HepG2 (cell line): ENCODE measurements around the gene NDRG2. TPM values are rescaled to one million over a fixed set of nuclear protein-coding genes. Genes with fewer than 3 reads are reported as not detected.
A peak's percentile ranks its signal among the peaks of the same experiment; 100 is the strongest.

ENCODE experiments used
- ATAC-seq: fragments of 200-7000 bp; cut with Tn5 transposase; 3 replicates; pipeline ENCODE4 v1.9.1; 2020; ENCODE audit warnings: mild to moderate bottlenecking, moderate library complexity
- BruUV-seq: library from RNA; stranded (reverse); fragments of 400-500 nt; replicated peaks from 2 replicates; lab custom pipeline; 2021; lab: Mats Ljungman, UMichigan
- CTCF ChIA-PET: fragments of 300-600 bp; formaldehyde crosslinking; extraction: SDS; loops from one replicate; lab custom pipeline; 2021; ENCODE audit warnings: low total read pairs, inconsistent platforms, low intra/inter-chr PET ratio; lab: Yijun Ruan, JAX
- POLR2A ChIA-PET: fragments of 350-600 bp; sonication (Branson Sonifier 250); formaldehyde crosslinking; loops from one replicate; lab custom pipeline; 2020; ENCODE audit warnings: antibody characterized with exemption, inconsistent platforms; lab: Yijun Ruan, JAX
- DNase-seq: peaks from one replicate; pipeline ENCODE4 v3.0.0-alpha.2; 2015; ENCODE audit warnings: low spot score
- FAIRE-seq: peaks from 3 replicates; lab custom pipeline; 2011; peaks lifted over from hg19 to GRCh38; lab: Jason Lieb, UNC
- H2AFZ ChIP-seq: one replicate; pipeline ENCODE4 v1.6.1; 2011; ENCODE audit warnings: low read length, inconsistent platforms
- H3K27ac ChIP-seq: fragments of 300-600 bp; 3 replicates; pipeline ENCODE4 v1.8.0; 2011; ENCODE audit warnings: mixed run types, mild to moderate bottlenecking, mixed read lengths, low read length, inconsistent platforms; ENCODE audit not compliant: insufficient read depth; ENCODE audit errors: extremely low read length
- H3K27me3 ChIP-seq, 2 experiments: fragments of 200-600 bp in 1 of 2; 2 replicates in 1 of 2; 3 replicates in 1 of 2; pipeline versions ENCODE4 v1.6.0 to v1.8.0; 2011; ENCODE audit warnings: low read length in 2 of 2, mild to moderate bottlenecking in 2 of 2, moderate library complexity in 2 of 2, inconsistent platforms in 1 of 2; ENCODE audit not compliant: insufficient read depth in 2 of 2, control insufficient read depth in 1 of 2
- H3K36me3 ChIP-seq, 2 experiments: fragments of 200-600 bp in 1 of 2; replicated peaks in 1 of 2; 2 replicates in 1 of 2; 3 replicates in 1 of 2; pipeline versions ENCODE4 v1.5.1 to v1.8.0; 2011; ENCODE audit warnings: low read length in 2 of 2, inconsistent platforms in 1 of 2; ENCODE audit not compliant: insufficient read depth in 2 of 2, control insufficient read depth in 1 of 2
- H3K4me1 ChIP-seq: 2 replicates; pipeline ENCODE4 v1.5.1; 2012; ENCODE audit warnings: low read length, inconsistent platforms; ENCODE audit not compliant: insufficient read depth
- H3K4me2 ChIP-seq: 2 replicates; pipeline ENCODE4 v1.6.0; 2011; ENCODE audit warnings: low read depth, low read length, inconsistent platforms
- H3K4me3 ChIP-seq, 3 experiments: fragments of 200-600 bp in 1 of 3; sonication (generic), shearing (Covaris generic) in 1 of 3; replicated peaks in 1 of 3; 2 replicates each; pipeline ENCODE4 v1.5.1; 2011 to 2016; ENCODE audit warnings: low read length in 3 of 3, inconsistent platforms in 2 of 3, low read depth in 2 of 3, mild to moderate bottlenecking in 2 of 3, control low read depth in 1 of 3, mixed read lengths in 1 of 3; ENCODE audit not compliant: insufficient read depth in 1 of 3
- H3K79me2 ChIP-seq: one replicate; pipeline ENCODE4 v1.6.1; 2011; ENCODE audit warnings: low read length, inconsistent platforms; ENCODE audit not compliant: insufficient read depth
- H3K9ac ChIP-seq: 2 replicates; pipeline ENCODE4 v1.6.0; 2011; ENCODE audit warnings: mild to moderate bottlenecking, low read depth, low read length, inconsistent platforms; ENCODE audit not compliant: insufficient read depth
- H3K9me3 ChIP-seq: 2 replicates; pipeline ENCODE4 v1.5.1; 2012; ENCODE audit warnings: mild to moderate bottlenecking, low read length
- H4K20me1 ChIP-seq: 2 replicates; pipeline ENCODE4 v1.6.0; 2011; ENCODE audit warnings: inconsistent platforms, mild to moderate bottlenecking, low read length, moderate library complexity; ENCODE audit not compliant: insufficient read depth
- ARNT2 ChIP-seq: sonication (generic); formaldehyde crosslinking; IDR thresholded peaks from 2 replicates; pipeline ENCODE4 v1.8.0; 2022; ENCODE audit warnings: mild to moderate bottlenecking, low read depth, missing genetic modification reagents, moderate library complexity
- CREB1 ChIP-seq, 2 experiments: fragments of 450-650 bp in 1 of 2; IDR thresholded peaks; 2 replicates each; pipeline ENCODE4 v1.6.1; 2016 to 2017; ENCODE audit warnings: control low read depth in 1 of 2, mild to moderate bottlenecking in 1 of 2, missing compliant biosample characterization in 1 of 2, missing genetic modification characterization in 1 of 2
- JDP2 ChIP-seq: sonication (generic); formaldehyde crosslinking; IDR thresholded peaks from 2 replicates; pipeline ENCODE4 v1.8.1; 2022; ENCODE audit warnings: missing genetic modification reagents, borderline replicate concordance
- ZNF143 ChIP-seq: sonication (generic); formaldehyde crosslinking; IDR thresholded peaks from 2 replicates; pipeline ENCODE4 v1.4.0; 2020; ENCODE audit warnings: missing genetic modification reagents
- ZNF761 ChIP-seq: sonication (generic); formaldehyde crosslinking; conservative IDR thresholded peaks from 2 replicates; pipeline ENCODE4 v1.4.0; 2020; ENCODE audit warnings: mild to moderate bottlenecking, missing genetic modification reagents
- WGBS: methylation state at CpG from one replicate; pipeline ENCODE4 v1.1.6; 2017; ENCODE audit warnings: low lambda C conversion rate; 5-methylcytosine and 5-hydroxymethylcytosine counted together
- in situ Hi-C: cut with HindIII; loops from 2 replicates; pipeline ENCODE4 v1.10.0; 2017; ENCODE audit warnings: low pct_unique_long_range_greater_than_20kb; ENCODE audit not compliant: extremely low pct_ligation_motif_present
- intact Hi-C: fragments of 100-400 bp; cut with micrococcal nuclease; formaldehyde crosslinking; loops from one replicate; pipeline ENCODE4 v1.10.0; 2022; ENCODE audit not compliant: unreplicated experiment
- polyA plus RNA-seq, 8 experiments: library from polyadenylated mRNA; depleted of rRNA in 3 of 8; stranded (reverse) in 7 of 8; unstranded in 1 of 8; fragments of >200 nt; fragmentation: Illumina TruSeq in 4 of 8; extraction: Trizol in 4 of 8; gene quantifications; 2 replicates each; pipeline versions ENCODE4 v1.2.1 to v1.2.3, GENCODE V29; 2011 to 2016; ENCODE audit warnings: low read depth in 4 of 8, missing spikeins in 1 of 8, mixed read lengths in 1 of 8; ENCODE audit not compliant: insufficient read depth in 1 of 8
- total RNA-seq, 5 experiments: library from RNA; depleted of rRNA; stranded (reverse); fragments of >200 nt; fragmentation: Illumina TruSeq; extraction: Trizol; gene quantifications; 2 replicates each; pipeline ENCODE4 v1.2.3, GENCODE V29; 2016; ENCODE audit warnings: low read depth in 1 of 5
- TF ChIP-seq, protein P1 (sequence below): IDR thresholded peaks from 2 replicates; pipeline ENCODE4 v1.6.1; 2016; ENCODE audit warnings: low read depth, borderline replicate concordance
- TF ChIP-seq, protein P2 (sequence below): sonication (generic); formaldehyde crosslinking; conservative IDR thresholded peaks from 2 replicates; pipeline ENCODE4 v1.4.0; 2020; ENCODE audit warnings: missing genetic modification reagents

NDRG2 gene
- total and polyA plus RNA-seq, 2 of the 13 experiments (the other 11 are each of a cell fraction or from before 2014, with no cell fraction given), result 27.2 to 189 TPM

DNA sequence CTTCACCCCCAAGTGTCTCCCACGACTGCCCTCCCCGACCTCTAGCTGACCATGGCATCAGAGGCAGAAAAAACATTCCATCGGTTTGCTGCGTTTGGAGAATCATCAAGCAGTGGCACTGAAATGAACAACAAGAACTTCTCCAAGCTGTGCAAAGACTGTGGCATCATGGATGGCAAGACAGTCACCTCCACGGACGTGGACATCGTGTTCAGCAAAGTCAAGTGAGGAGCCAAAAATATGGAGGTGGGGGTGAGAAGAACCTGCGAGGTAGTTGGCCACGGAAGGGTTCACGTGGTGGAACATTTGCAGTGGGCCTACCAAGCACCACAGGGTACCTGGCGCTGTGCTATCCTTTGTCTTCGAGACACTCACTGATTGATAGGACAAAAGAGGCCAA is 5.7 kb upstream of the NDRG2 start (continued):
- TF ChIP-seq ZNF143 (CRISPR knock-in tag) (no peak), ARNT2 (CRISPR knock-in tag) (no peak), JDP2 (no peak), ZNF761 (CRISPR knock-in tag) (no peak)
- TF ChIP-seq, protein P1, sequence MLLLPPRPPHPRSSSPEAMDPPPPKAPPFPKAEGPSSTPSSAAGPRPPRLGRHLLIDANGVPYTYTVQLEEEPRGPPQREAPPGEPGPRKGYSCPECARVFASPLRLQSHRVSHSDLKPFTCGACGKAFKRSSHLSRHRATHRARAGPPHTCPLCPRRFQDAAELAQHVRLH (CRISPR knock-in tag), result no peak
- TF ChIP-seq, all 625 proteins: peak for 0

DNA sequence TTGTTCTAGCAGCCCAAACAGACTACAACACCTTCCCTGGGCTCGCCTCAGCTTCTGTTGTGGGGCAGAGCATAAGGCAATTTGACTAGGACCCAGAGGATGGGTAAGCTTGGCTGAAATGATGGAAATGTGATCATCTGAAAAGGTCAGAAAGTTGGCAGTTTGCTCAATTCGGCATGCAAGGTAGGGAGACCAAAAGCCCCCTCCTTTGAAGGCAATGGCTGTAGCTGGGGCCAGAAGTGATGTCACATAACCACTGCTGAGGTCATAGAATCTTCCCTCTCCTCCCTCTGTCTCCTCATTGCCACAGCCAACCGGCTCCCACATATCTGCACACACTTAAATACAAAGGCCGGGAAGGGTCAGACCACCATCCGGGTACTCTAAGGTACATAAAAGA is 5.1 kb upstream of the NDRG2 start, which contains the start of gene TPPP2:
TSS of gene TPPP2 (plus strand) at position 301 of the 400 bp plus-strand sequence. CDS start 365 bp downstream, outside the sequence.
- no TSS peak for BruUV-seq
- H3K4me1 ChIP-seq, result peaks cover 28% of the 10 kb centered on the region
- ChIA-PET CTCF (no interaction called here), POLR2A (interaction anchor here (0.9 kb wide), 1 partner anchor 9 kb away, joined by 3 read pairs; no protein-coding TSS in a partner anchor)
- no peak within 1 kb of the TSS for H3K9ac ChIP-seq
- intact Hi-C loops (no loop called here), in situ Hi-C loops (no loop called here)
- H3K27me3 ChIP-seq, result no peaks in the 10 kb centered on the region; a peak in 1 of 5 replicates
- 89% methylated on average over 5 of the region's 5 CpGs for WGBS
- H3K36me3 ChIP-seq, result no peaks in the 10 kb centered on the region
- DNase-seq, result no peak
- no peak within 1 kb of the TSS for H3K27ac ChIP-seq
- FAIRE-seq, result no peak
- H3K79me2 ChIP-seq, result no peaks in the 10 kb centered on the region
- no peak within 1 kb of the TSS for H3K4me3 ChIP-seq
- TF ChIP-seq, protein P2, sequence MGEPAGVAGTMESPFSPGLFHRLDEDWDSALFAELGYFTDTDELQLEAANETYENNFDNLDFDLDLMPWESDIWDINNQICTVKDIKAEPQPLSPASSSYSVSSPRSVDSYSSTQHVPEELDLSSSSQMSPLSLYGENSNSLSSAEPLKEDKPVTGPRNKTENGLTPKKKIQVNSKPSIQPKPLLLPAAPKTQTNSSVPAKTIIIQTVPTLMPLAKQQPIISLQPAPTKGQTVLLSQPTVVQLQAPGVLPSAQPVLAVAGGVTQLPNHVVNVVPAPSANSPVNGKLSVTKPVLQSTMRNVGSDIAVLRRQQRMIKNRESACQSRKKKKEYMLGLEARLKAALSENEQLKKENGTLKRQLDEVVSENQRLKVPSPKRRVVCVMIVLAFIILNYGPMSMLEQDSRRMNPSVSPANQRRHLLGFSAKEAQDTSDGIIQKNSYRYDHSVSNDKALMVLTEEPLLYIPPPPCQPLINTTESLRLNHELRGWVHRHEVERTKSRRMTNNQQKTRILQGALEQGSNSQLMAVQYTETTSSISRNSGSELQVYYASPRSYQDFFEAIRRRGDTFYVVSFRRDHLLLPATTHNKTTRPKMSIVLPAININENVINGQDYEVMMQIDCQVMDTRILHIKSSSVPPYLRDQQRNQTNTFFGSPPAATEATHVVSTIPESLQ (CRISPR knock-in tag), result no peak
- TF ChIP-seq CREB1 (IDR thresholded peaks at IDR 0.05) (peak; percentile 13; the same call in 1 of the 2 replicates), CREB1 (CRISPR knock-in tag; IDR thresholded peaks at IDR 0.05) (no peak)
- no peak within 1 kb of the TSS for H2AFZ ChIP-seq
- H3K4me2 ChIP-seq, result no peak within 1 kb of the TSS
- no peak for ATAC-seq
- no peaks in the 10 kb centered on the region for H3K9me3 ChIP-seq
- no peaks in the 10 kb centered on the region for H4K20me1 ChIP-seq
